Activated CD4-positive, alpha-beta T cell treated with anti-CD3 and anti-CD28 coated beads, Interleukin-2, amount 50 U/mL, for 24 hours (primary cell): ENCODE data around the gene NPIPB13.
"Not testable (repeated sequence)": the region's sequence is repeated elsewhere in the genome, so short reads cannot be mapped to it uniquely, and the experiment has no call there.

Experiments used
- DNase-seq, 2 donors: peaks; one replicate each; pipeline ENCODE4 v3.0.0-alpha.2; 2020; ENCODE audit warnings: low read depth in 1 of 2, low spot score in 1 of 2

The NPIPB13 gene

DNA sequence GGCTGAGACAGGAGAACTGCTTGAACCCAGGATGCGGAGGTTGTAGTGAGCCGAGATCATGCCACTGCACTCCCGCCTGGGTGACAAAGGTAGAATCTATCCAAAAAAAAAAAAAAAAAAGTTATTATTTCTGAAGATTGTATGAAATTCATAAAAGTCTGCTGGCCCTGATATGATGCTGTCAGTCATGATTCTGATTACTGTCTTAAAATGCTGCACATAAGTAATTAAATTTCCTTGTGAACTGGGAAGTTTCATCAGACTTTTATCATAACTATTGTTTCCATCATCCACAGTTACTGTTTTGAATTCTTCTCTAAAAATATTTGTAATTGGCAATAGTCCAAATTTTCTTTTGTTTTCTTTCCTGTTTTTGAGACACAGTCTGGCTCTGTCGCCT lies at the start of gene NPIPB13:
Gene NPIPB13 (minus strand): TSS at position 101 of the 400 bp plus-strand sequence. CDS start 2,906 bp downstream, outside the sequence.
- DNase-seq: not testable (repeated sequence)

DNA sequence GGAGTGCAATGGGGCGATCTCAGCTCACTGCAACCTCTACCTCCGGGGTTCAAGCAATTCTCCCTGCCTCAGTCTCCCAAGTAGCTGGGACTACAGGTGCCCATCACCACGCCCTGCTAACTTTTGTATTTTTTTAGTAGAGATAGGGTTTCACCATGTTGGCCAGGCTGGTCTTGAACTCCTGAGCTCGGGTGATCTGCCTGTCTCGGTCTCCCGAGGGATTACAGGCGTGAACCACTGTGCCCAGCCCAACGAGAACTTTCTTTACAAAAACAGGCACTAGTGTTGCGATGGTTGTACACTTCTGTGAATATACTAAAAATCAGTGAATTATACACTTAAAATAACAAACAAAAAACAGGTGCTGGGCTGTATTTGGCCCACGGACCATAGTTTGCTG lies 34.1 kb upstream of the NPIPB13 start:
- DNase-seq: not testable (repeated sequence)

DNA sequence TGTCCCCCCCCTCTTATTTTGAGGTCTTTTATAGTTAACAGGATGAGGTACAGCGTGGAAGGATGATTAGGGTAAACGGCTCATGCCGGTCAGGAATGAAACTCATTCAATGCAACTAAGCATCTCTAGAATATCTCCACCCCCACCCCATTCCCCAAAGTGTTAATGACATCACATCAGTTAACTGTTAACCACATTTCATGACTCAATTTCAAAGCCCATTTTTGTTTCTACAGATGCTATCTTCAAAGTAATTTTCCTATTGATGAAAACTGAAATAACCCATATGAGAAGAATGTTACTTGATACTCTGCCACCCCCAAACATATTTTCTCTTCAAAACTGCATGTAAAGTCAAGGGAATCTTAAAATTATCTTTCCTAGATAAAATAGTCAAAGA lies 30.2 kb upstream of the NPIPB13 start:
- DNase-seq: not testable (repeated sequence)

GRCh38 chr16:30217082-30217481 lies 31.2 kb downstream of the NPIPB13 start:
- not testable (repeated sequence) for DNase-seq

- not testable (repeated sequence) for DNase-seq
These were observed 36.9 kb downstream of the NPIPB13 start for GRCh38 chr16:30211414-30211813.

DNA sequence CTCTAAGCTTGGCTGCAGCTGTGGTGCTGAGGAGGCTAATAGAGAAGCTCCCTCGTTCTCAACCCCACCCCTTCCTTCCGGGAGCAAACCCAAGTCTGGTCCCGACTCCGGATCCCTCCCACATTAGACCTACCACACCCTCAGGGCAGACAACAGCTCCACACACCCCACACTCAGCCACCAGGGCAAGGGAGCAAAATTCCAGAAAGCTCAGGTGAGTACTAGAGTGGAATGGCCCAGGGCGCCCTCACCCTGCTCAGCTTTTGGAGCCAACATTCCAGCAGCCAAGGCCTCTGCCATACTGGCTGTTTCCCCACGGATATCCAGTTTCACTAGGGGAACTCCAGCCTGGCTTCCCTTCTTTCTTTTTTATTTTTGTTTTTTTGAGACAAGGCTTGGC lies 39.2 kb downstream of the NPIPB13 start:
- not testable (repeated sequence) for DNase-seq

GRCh38 chr16:30207063-30207704 lies 41.1 kb downstream of the NPIPB13 start:
- DNase-seq: not testable (repeated sequence)

DNA sequence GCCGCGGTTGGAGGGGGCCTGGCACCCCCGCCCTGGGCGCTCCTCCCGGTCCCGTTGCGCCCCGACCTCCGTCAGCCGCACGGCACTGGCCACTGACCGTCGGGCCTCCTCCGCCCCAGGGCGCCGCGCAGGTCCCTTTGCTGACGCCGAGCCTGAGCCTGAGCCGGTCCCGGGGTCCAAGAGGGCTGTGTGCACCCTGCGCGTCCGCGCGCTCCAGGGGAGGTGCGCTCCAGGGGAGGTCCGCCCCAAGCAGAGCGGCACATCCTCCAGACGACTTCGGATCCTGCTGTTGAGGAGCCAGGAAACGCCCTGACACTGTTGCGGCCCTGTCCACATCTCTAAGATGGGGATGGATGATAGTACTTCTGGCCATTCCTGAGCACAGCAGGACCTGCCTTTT lies 42.0 kb downstream of the NPIPB13 start:
- DNase-seq: not testable (repeated sequence)

- DNase-seq: not testable (repeated sequence)
These were observed 42.6 kb downstream of the NPIPB13 start for GRCh38 chr16:30205541-30206236.

DNA sequence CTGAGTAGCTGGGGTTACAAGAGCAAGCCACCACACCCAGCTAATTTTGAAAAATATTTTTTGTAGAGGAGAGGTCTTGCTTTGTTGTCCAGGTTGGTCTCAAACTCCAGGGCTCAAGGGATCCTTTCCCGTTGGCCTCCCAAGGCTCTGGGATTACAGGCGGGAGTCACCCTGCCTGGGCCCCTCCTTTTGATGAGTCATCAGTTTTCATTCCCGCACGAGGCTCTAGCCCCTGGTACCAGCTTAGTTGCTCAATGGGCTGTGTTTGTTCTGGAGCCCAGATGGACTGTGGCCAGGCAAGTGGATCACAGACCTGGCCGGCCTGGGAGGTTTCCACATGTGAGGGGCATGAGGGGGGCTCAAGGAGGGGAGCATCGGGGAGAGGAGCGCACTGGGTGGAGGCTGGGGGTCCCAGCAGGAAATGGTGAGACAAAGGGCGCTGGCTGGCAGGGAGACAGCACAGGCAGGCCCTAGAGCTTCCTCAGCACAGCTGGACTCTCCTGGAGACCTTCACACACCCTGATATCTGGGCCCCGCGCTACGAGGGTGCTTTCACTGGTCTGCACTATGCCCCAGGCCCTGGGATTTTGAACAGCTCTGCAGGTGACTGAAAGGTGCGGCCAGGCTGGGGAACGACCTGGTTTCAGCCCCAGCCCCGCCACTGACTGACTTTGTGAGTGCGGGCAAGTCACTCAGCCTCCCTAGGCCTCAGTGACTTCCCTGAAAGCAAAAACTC lies 48.5 kb downstream of the NPIPB13 start:
- DNase-seq: not testable (repeated sequence)

DNA sequence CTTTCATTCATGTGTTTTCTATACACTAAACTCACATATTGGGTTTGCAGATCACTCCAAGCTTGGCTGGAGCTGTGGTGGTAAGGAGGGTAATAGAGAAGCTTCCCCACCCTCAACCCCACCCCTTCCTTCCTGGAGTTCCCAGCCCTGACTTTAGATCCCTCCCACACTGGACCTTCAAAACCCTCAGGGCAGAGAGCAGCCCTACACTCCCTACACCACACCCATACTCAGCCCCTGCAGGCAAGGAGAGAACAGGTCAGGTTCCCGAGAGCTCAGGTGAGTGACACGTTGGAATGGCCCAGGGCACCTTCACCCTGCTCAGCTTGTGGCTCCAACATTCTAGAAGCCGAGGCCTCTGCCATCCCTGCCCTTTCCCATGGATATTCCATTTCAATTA lies 49.2 kb downstream of the NPIPB13 start, which contains the start of gene SULT1A3:
Gene SULT1A3 (plus strand): TSS at position 207 of the 400 bp plus-strand sequence. CDS start 1,474 bp downstream, outside the sequence.
- DNase-seq: not testable (repeated sequence)
